ENCODE data around the gene LAS1L.

- no peak for TF ChIP-seq CTCF (conservative IDR thresholded peaks at IDR 0.05; ENCODE audit: low read length)
- no peak for TF ChIP-seq EZH2phosphoT487 (IDR thresholded peaks at IDR 0.05; ENCODE audit: borderline replicate concordance, low read depth, low read length)
Measured at GRCh38 chrX:65572971-65573370, 38.4 kb upstream of the LAS1L start.

All from OCI-LY7 (cell line).